GM12891 (cell line): Measurements from ENCODE around the gene GLP2R.

Experiments
- POLR2A ChIP-seq: IDR thresholded peaks from 2 replicates; pipeline ENCODE4 v1.6.1; 2011; ENCODE audit warnings: low read depth, low read length, control low read depth
- POLR2AphosphoS5 ChIP-seq: IDR thresholded peaks from 2 replicates; pipeline ENCODE4 v1.6.1; 2011; ENCODE audit warnings: low read depth, low read length, control low read depth
- TAF1 ChIP-seq: IDR thresholded peaks from 2 replicates; pipeline ENCODE4 v1.6.1; 2011; ENCODE audit warnings: low read depth, low read length, control low read depth

GRCh38 chr17:9860851-9861250 lies 35.1 kb downstream of the GLP2R start:
- TF ChIP-seq POLR2A (no peak), POLR2AphosphoS5 (no peak), TAF1 (no peak)
